Measurements from ENCODE around the gene ZBTB3.
"Not testable (repeated sequence)": the region's sequence is repeated elsewhere in the genome, so short reads cannot be mapped to it uniquely, and the experiment has no call there.

Gene ZBTB3

DNA sequence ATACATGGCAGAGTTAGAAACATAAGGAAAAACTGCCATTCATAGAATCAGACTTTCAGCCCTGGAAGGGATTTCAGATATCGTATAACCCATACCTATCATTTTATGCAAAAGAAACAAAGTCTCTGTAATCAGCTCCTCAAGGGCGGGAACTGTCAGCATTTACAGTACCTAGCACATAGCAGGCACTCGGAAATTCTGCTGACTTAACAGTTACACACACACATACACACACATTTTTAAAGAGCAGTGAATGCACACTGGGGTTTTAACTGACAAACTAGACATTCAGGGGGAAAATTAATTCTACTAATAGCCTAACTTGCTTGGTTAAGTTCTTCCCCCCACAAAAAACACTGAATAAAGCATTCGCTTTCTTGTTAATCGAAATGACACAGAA, 37.8 kb downstream of the ZBTB3 start:
- no peak for DNase-seq (ENCODE audit: low spot score)

GRCh38 chr11:62715150-62716130, 38.5 kb downstream of the ZBTB3 start:
- DNase-seq (ENCODE audit: low spot score), result no peak

DNA sequence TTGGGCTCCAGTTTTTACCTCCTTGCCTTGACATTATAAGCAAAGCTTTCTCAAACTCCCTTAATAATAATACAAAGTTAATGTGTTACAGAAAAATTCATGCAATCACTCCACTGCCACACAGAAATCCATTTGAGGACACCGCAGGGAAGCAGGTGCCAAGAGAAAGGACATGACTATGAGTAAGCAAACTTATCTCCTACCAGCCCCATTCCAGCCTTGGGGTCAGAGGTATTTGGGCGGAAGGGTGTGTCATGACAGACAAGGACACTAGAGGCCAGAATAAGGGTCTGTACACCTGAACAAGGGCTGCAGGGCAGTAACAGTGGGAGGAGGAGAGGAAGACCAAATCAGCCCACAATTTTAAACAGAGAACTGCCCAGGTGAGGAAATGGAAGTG, 40.6 kb downstream of the ZBTB3 start:
- DNase-seq (ENCODE audit: low spot score), result no peak

GRCh38 chr11:62712861-62713260, 41.1 kb downstream of the ZBTB3 start:
- DNase-seq (ENCODE audit: low spot score), result no peak

DNA sequence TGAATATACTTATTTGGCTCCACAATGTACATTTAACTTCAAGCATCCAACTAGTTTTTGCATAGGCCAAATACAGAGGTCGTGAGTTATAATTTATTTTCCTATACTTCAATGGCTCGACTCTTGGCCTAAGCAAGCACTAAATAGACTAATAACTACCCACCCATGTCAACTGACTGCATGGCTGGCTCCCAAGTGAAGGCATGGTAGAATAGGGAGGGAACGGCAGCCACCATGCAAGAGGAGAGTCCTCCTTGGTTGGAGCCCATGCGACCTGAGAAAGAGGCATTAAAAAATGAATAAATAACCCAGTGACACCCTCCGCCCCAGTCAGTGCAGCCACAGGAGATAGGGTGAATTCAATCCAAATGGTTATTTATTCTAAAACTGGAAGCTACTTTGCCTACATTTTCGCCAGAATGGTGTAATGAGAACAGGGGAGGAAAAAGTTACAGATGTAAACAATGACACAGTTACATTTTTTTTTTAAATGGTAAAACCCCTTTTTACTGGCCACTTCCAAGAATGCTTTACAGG, 41.6 kb downstream of the ZBTB3 start:
- no peak for DNase-seq (ENCODE audit: low spot score)

DNA sequence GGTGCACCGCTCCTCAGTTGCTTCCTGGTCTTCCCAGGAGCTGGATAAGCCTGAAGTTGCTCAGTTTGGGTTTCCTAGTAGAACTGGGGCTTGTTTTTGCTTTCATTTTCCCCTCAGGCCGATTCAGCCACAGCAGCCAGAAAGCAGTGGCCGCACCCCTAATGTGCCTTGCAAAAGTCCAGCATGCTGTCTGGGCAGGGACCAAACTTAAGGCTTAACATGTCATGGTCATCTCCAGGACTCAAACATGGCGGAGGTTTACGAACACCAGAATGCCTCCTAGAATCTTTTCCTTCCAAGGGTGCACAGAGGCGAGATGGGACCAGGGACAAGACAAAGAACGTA, 44.0 kb downstream of the ZBTB3 start:
- DNase-seq (ENCODE audit: low spot score), result peak; percentile 33

- DNase-seq (ENCODE audit: low spot score), result peak; percentile 95
These were observed 44.5 kb downstream of the ZBTB3 start for GRCh38 chr11:62709247-62710000.

DNA sequence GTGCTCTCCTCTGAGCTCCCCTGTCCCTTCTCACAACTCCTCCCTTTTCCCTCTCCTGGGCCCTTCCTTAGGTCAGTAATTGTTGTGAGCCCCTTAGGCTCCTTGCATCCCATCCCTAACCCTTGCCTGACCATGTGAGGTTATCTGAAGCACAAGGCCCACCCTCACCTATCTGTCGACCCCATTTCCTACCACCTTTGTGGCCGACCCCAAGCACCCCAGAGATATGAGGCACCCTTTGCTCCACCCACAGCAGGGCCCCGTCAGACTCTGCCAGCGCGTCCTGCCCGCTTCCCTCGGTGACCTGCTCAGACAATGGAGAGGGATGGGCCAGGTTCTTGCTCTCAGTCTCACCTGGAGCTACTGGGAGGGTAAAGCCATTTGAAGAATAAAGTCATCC, 45.2 kb downstream of the ZBTB3 start:
- no peak for DNase-seq (ENCODE audit: low spot score)

- DNase-seq (ENCODE audit: low spot score), result no peak
These were observed 45.6 kb downstream of the ZBTB3 start for GRCh38 chr11:62708392-62708791.

GRCh38 chr11:62707277-62707861, 46.6 kb downstream of the ZBTB3 start, which contains the start of the genes BSCL2 and GNG3:
Gene BSCL2 (minus strand): TSS chr11:62707424. CDS start chr11:62707195, 229 bp downstream.
Gene GNG3 (plus strand): TSS chr11:62707676. CDS start chr11:62708296, 620 bp downstream.
- no peak for DNase-seq (ENCODE audit: low spot score)

DNA sequence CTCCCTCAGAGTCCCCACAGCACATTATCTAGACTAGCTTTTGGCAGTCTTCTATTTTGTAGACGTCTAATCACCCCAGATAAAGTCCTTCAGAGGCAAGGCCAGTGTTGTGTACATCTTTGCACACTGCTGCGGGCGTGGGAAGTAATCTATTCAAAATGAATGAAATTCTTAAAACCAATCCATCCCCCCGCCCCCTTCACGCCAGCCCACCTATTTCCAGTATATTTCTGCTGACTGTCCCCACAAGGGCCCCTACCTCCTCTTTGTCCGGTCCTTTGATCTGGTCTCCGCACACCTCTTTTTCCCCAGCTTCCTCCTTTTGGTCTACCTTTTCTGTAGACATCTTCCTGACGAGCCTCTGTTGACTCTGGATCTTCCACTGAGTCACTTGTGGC, 47.1 kb downstream of the ZBTB3 start:
- DNase-seq (ENCODE audit: low spot score), result no peak

DNA sequence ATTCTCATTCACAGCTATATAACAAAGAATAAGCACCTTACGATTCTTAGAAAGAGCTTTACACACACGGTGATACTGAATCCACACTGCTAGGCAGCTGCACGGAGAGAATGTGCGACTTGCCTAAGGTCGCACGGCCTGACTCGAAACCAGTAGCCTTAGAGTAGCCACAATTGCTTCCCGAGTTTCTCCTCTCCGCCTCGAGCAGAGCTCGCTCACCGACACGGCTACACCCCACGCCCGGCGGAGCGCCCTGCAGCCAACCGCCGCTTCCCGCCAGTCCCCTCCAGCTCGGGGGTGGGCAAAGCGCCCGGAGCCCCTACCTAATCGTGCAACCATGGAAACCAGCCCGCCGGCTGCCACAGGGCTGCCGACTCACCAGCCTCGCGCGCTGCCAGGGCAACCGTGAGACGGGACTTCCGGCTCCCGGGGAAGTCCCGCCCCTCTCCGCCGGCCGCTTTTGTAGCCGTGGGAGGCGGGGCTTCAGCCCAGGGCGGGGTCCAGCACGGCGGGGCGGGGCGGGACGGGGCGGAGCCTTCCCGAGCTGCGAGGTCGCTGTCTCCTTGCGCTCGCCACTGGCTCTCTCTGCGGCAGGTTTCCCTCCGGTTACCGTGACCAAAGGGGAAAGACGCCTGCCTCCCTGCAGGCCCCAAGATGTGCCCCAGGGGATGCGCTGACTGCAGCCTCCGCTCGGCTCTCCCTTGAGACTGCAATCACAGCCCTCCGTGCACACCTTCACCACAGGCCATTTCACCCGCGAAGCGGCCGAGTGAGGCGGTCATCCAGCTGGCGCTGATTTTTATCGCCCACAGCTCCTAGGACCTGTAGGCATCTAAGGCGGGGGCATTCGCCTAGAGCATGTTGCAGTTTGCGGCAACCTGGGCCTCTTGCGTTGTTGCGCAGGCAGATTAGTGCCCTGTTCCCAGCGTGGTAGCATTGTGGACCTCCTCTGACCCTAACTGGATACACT, 47.8 kb downstream of the ZBTB3 start:
- DNase-seq (ENCODE audit: low spot score), result peak; percentile 96

DNA sequence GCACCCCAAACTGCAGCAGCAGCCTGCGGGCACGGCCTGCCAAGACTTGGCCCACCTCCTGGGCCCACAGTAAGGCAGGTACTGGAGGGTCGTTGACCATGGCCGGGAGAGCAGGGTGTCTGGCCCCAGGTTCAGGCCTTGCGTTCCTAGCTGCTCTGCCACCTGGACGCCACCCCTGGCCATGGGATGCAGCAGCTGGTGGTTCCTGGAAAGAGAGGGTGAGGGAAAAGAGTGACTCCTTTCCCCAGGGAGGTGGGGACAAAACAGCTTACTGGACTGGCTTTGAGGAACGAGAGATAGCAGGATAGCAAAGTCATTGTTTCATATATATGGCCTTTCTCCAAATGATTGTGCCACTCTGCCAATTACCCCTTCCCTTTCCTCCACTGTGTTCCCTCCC, 48.5 kb downstream of the ZBTB3 start:
- no peak for DNase-seq (ENCODE audit: low spot score)

DNA sequence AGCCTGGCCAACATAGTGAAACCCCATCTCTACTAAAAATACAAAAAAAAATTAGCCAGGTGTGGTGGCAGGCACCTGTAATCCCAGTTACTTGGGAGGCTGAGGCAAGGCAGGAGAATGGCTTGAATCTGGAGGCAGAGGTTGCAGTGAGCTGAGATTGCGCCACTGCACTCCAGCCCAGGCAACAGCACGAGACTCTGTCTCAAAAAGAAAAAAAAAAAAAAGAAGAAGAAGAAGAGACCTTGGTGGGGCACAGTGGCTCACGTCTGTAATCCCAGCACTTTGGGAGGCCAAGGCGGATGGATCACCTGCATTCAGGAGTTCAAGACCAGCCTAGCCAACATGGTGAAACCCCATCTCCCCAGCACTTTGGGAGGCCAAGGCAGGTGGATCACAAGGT, 50.0 kb downstream of the ZBTB3 start:
- DNase-seq (ENCODE audit: low spot score), result not testable (repeated sequence)

GRCh38 chr11:62702246-62702645, 51.7 kb downstream of the ZBTB3 start:
- no peak for DNase-seq (ENCODE audit: low spot score)
